Mammary epithelial cell (primary cell): ENCODE data around the gene PARD3.

Source experiments
- CTCF ChIP-seq, 2 donors: IDR thresholded peaks in 1 of 2; conservative IDR thresholded peaks in 1 of 2; 2 replicates each; pipeline ENCODE4 v1.5.1; 2011 to 2012; ENCODE audit warnings: inconsistent platforms in 2 of 2, low read length in 2 of 2, mild to moderate bottlenecking in 2 of 2, control low read depth in 1 of 2, low read depth in 1 of 2; ENCODE audit not compliant: insufficient read depth in 1 of 2; ENCODE audit errors: extremely low read depth in 1 of 2
- EZH2 ChIP-seq: IDR thresholded peaks from 2 replicates; pipeline ENCODE4 v1.6.1; 2012; ENCODE audit warnings: low read length, inconsistent platforms, borderline replicate concordance

GRCh38 chr10:34094961-34095360, 720.1 kb downstream of the PARD3 start:
- no peak for TF ChIP-seq CTCF (conservative IDR thresholded peaks at IDR 0.05 in 1 of 2, IDR thresholded peaks at IDR 0.05 in 1 of 2; ENCODE audit: extremely low read depth in 1 of 2, insufficient read depth in 1 of 2, low read depth in 1 of 2, low read length in 2 of 2)
- TF ChIP-seq EZH2, result no peak
